GM21717 (cell line): ENCODE results near the gene SPRED2.
A peak's percentile ranks its signal among the peaks of the same experiment; 100 is the strongest.

Experiments
- ATAC-seq: cut with Tn5 transposase; IDR thresholded peaks from one replicate; pipeline ENCODE4 v1.9.1; 2021; ENCODE audit warnings: mild to moderate bottlenecking, moderate library complexity; ENCODE audit not compliant: unreplicated experiment

Gene SPRED2, protein sequence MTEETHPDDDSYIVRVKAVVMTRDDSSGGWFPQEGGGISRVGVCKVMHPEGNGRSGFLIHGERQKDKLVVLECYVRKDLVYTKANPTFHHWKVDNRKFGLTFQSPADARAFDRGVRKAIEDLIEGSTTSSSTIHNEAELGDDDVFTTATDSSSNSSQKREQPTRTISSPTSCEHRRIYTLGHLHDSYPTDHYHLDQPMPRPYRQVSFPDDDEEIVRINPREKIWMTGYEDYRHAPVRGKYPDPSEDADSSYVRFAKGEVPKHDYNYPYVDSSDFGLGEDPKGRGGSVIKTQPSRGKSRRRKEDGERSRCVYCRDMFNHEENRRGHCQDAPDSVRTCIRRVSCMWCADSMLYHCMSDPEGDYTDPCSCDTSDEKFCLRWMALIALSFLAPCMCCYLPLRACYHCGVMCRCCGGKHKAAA

DNA sequence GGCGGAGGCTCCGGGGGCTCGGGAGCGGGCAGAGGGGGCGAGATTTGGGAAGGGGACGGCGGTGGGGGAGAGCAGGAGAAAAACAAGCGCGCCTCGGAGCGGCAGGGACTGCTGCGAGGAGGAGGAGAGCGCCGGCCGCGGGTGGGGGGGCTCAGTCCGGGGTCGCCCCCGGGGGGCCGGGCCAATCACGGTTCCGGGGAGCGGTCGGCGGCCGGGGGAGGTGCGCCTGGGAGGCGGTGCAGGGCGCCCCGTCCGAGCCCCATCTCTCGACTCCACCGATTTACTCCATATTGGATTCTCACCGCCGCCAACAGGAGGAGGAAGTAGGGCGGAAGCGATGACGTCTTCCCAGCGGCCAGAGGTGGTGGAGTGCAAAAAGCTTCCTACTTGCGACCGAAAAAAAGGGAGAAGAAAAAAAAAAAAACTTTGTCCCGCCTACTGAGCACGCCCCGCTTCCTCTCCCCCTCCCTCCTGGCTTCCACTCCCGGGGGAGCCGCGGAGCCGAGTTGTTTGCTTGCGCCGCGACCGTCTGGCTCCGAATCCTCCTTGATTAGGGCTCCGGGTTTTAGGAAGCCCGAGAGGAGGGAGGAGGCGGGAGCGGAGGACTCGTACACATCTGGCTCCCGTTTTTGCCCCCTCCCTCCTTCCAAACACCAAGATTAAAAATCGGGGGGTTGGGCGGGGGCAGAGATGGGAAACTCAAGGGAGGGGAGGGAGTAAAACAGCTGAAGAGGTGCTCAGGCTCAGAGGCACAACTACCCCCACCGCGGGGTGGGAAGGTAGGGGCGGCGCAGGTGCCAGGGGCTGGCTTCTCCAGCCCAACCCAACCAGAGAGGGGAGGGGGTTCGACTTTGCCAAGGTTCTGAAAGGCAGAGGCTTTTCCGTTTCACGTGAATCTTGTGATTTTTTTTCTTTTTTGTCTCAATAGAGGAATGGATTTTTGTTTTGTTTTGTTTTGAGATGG, at the start of gene SPRED2:
Gene SPRED2 (minus strand): TSS at position 373 of the 964 bp plus-strand sequence. CDS start 612 bp downstream, outside the sequence.
- ATAC-seq, result peak; percentile 33

DNA sequence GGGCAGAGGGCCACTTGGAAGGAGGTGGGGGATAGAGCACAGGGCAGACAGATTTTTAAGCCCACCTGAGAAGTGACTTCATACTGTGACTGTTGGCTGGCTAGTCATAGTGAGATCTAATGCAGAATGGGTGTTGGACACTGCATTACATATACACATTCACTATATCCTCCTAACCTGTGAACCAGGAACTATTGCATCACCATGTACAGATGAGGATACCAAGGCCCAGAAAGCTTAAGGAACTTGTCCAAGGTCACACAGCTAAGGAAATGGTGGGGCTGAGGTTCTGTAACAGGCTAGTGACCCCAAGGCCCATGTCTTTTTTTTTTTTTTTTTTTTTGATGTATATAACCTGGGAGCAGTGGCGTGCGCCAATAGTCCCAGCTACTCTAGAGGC, 49.6 kb upstream of the SPRED2 start:
- no peak for ATAC-seq

DNA sequence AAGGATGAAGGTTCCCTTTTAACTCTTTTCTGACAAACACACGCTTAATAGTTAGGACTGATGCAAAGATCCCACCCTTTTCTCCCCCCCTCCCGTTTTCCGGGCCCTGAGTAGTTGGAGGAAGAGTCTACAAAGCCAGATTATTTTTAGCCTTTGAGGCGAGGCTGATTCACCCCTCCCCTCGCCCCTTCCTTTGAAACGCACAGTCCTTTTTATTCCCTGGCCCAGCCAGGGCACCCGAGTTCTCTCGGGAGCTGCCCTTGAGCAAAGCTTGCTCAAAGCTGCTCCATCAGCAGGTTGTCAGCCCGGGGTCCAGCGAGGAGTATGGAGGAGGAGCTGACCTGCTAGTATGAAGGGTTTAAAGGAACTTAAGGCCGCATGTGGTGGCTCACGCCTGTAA, 47.1 kb upstream of the SPRED2 start:
- ATAC-seq, result no peak

DNA sequence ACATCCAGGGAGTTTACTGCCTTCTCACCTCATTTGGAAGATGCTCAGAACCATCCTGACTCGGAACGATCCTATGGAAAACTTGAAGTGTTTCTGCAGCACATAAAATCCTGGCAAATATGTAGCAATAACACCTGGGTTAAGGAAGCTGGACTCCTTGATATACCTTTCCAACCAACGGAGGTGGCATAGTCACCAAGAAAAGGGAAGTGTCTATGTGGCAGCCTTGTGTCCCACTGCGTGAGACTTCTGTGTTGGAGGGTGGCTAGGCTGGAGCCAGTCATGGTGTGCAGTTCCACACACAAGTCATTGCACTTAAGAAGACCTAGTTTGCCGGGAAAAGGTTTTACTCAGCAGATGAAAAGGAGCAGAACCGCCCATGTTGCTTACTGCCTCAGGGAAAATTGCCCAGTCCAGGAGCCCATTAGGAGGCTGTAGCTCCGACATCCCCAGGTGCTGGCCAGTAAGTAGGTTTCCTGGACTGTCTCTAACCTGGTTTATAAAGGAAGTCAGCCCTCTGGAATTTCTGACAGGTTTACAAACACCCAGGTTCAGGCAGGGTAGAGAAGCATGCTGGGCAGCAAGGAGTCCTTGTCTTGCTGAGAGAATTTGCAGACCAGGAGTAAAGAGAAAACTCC, 46.2 kb upstream of the SPRED2 start:
- no peak for ATAC-seq

DNA sequence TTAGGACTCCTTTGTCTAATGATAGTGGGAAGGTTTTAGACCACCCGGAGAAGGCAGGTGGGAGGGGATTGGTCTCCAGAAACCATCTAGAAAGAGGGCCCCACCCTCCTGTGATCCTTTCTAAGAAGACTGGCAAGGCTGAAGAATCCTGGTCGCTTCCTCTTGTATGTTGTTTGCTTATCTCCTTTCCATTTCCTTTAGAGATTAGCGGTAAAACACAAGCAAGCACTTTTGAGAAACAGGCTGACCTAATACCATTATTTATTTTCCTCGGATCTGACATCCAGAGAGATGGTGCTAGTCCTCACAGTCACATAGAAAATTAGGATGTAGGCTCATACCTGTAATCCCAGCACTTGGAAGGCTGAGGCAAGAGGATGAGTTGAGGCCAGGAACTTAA, 45.2 kb upstream of the SPRED2 start:
- no peak for ATAC-seq

DNA sequence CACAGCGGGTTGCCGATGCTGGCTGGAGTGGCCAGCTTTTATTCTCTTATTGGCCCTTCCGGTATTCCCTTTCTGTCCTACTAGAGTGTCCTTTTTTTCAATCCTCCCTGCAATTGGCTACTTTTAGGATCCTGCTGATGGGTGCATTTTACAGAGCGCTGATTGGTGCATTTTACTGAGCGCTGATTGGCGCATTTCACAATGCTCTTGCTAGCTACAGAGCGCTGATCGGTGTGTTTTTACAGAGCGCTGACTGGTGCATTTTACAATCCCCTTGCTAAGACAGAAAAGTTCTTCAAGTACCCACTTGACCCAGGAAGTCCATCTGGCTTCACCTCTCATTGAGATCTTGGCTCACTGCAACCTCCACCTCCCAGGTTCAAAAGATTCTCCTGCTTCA, 44.4 kb upstream of the SPRED2 start:
- ATAC-seq, result no peak

DNA sequence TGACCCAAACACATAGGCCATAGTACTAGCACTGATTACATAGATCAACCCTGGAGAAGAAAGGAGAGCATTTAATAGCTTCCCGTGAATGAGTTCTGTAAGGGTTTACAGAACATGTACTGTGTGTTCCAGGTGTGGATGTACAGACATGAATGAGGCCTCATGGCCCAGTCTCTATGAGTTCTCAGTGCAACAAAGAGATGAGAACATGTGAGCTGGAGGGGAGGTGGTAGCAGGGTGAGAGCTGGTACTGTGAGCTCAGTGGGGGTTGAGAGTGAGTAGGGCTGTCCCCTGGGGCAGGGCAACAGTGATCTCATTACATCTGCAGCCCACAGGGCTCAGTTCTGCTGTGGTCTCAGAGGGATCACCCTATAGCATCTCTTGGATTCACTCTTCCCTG, 42.6 kb upstream of the SPRED2 start:
- no peak for ATAC-seq

DNA sequence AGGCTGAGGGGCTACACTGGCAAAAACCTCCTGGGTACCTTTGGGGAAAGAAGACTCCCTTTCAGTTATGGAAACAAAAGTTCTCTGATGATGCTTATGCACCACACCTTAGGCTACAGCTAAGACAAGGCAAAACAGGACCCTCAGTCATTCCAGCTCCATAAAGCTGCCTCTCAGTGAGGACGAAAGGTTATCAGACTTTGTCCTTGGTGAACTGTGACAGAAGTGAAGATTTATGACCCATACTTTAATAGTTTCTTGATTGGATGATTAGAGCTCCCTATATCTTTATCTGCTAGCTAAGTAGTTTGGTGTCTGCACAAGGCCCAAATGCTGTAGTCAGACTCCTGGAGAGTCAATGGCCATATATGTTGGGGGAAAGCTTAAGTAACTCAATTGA, 40.6 kb upstream of the SPRED2 start:
- ATAC-seq, result no peak

DNA sequence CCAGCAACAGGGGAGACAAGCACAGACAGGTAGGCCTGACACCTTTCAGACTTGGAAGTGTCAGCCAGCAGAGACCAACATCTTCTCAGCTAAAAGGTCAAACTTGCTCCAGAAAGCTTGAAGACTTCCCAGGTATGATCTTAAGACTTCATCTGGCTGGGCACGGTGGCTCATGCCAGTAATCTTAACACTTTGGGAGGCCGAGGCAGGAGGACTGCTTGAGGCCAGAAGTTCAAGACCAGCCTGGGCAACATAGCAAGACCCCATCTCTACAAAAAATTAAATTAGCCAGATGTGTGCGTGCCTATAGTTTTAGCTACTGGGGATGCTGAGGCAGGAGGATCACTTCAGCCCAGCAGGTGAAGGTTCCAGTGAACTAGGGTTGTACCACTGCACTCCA, 39.0 kb upstream of the SPRED2 start:
- no peak for ATAC-seq

DNA sequence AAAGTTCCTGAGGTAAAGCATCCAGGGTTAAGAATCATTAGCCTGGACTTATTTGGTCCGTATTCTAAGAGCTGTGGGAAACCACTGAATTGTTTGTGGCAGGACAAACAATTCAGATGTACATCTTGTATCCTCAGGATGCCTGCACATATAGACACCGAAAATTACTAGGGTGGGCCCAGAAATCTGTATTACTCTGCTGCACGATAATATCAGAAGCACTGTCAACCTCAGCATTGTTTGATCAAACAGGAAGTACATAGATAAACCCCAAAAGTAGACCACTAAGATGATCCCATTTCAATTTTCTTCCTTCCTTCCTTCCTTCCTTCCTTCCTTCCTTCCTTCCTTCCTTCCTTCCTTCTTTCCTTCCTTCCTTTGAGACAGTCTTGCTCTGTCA, 34.2 kb upstream of the SPRED2 start:
- ATAC-seq, result no peak

DNA sequence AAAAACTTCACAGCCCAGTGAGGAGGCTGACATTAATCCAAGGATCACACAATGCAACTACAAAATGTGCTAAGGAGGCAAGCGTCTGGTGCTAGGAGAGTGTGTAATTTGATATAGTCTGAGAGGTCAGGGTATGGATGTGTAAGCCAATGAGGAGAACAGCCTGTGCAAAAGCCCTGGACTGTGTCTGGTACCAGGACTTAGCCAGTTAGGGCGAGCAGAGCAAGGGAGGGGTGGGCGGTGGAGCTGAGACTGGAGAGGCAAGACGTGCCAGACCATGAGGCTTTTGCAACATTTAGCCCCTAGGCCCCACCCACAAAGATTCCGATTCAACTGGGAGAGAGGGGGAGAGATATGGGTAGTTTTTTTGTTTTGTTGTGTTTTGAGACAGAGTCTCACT, 33.5 kb upstream of the SPRED2 start:
- no peak for ATAC-seq

DNA sequence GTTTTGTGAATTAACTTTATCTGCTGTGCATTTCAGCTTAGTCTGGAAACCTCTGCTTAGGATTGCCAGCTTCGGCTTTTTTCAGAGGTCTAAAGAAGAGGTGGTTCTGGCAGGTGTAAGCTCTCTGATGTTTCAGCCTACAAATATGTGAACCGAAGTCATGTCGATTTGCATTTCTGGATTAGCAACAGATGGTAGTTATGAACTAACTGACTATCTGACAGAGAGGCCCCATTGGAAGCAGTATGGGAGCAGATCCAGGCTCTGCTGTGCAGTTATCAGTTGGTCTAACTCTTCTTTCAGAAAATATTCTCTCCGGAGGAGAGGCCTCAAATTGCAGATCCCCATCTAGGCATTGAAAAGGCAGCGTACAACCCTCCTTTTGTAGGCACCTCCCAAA, 32.7 kb upstream of the SPRED2 start:
- no peak for ATAC-seq

DNA sequence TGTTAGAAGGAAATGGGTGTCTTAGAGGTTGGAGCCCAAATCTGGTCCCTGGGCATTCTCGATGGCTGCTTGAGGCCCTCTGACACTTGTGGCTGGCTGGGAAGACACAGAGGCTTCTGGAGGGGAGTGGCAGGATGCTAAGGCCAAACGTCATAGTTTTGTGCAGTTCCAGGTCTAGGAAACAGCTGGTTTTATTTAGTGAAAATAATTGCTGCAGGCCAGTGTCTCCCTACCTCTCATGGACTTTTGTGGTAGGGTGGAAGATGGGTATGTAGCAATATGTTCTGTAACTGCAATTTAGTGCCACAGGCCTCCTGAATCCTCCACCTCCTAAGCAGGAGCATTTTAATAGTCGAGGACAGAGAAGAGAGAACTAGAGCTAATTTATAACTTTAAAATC, 32.2 kb upstream of the SPRED2 start:
- ATAC-seq, result no peak

DNA sequence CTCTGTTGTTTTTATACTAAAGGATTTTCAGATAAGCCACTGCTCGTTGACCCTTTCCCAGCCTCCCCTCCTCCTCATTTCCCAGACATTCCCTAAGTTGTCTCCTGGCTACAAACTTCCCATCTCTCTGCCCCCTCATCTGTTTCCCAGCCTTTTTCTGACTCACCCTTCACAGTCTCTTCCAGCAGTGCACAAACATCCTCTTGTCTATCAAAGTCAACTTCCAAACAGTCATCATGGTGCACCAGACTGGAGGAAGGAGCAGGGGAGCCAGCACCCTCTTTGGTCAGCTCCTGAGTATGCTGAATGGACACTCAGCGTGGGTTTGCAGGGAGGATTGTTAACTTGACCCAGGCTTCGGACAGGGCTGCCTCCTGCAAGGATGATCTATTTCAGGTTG, 26.6 kb upstream of the SPRED2 start:
- ATAC-seq, result no peak

DNA sequence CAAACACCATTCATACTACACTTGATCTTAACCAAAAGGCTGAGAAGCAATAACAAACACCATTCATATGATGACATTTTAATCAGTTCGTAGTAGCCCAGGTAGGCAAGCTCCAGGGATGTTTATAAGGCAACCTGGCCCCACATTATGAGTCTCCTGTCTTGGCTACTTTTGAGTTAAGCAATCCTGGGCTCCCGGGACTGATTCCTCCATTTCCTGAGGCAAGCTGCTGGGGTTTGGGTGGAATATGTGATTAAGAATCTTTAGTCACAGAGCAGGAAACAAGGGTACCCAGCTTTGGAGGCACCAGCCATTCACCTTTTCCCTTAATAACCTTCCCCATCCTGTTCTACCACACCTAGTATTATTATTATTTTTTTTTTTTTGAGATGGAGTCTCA, 24.5 kb upstream of the SPRED2 start:
- no peak for ATAC-seq

DNA sequence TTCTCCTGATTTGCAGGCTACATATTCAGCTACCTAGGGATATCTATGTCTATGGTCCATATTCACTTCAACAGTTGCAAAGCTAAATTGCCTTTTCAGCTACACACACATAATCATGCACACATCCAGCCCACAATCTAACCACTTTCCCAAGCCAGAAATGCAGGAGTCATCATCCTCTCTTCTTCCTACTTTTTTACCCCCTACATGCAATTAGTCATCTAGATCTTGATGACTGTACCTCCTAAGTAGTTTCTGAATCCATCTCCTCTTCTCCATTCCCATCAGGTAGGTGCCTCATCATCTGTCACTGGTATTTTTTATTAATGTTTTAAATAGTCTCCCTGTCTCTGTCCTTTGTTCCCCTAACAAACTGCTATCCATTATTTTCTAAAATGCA, 23.7 kb upstream of the SPRED2 start:
- no peak for ATAC-seq

DNA sequence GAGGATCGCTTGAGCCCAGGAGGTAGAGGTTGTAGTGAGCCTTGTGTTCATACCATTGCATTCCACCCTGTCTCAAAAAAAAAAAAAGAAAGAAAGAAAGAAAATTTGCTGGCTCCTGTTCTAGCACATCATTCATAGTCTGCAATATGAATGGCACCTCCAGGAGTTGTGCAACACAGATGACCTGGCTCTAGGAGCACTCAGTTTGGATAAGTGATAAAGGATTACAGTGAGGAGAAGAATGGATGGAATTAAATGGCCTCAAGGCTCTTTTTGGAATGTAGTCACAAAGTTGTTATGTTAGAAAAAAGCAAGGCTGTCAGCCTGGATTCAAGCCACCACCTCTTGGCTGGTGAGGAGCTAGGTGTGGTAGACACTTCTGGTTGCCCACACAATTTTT, 21.5 kb upstream of the SPRED2 start:
- no peak for ATAC-seq

DNA sequence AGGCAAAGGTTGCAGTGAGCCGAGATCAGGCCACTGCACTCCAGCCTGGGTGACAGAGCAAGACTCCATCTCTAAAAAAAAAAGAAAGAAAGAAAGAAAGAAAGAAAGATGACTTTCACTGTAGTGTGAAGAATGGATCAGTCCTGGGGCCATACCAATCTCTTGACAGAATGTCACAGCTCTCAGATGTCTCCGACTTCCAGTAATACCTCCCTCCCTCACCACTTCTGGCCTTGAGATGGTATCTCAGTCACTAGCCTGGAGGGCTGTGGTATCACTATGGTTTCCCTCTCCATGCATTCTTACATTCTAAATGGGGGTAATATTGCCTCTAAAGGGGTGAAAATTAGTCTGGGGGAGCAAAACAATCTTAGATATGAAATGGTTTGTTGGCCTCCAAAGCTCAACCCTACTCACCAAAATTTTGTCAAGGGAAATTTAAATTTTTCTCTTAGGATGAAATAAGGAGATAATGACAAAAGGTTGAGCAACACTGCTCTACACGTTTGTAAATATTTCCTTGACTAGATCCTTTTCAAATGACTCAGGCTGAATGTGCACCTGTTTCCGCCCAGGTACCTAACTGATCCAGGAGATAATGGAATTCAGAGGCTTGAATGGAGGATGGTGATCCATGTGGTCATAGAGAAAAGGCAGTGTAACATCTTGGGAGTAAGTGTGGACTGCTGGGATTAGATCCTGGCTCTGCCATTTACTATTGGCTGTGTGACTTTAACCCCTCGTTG, 19.9 kb upstream of the SPRED2 start:
- no peak for ATAC-seq

DNA sequence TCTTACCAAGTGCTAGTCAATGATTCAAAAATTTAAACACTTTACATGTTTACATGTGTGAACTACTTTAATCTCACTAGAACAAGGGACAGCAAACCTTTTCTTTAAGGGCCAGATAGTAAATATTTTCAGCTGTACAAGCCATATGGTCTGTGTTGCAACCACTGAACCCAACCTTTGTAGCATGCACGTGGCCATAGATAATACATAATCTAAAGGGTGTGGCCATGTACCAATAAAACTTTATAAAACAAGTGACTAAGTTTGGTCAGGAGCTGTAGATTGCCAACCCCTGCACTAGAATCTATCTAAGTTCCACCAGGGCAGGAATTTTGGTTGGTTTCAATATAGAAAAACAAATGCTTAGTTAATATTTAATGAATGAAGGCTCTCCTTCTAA, 18.4 kb upstream of the SPRED2 start:
- ATAC-seq, result no peak

DNA sequence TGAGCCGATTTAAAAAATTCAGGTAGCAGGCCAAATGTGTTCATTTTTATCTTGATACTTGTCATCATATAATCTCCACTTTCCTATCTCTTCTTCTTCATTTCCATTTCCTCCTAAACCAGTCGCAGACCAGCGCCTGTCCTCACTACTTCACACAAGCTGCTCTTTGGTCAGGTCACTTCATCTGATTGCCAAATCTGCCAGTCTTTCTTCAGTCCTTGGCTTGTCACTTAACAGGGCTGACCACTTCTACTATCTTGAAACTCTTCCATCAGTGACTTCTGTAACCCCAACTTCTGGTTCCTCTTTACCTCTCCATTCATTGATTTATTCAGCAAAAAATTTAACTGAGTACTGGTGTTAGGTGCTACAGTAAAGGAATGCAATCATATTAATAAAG, 18.0 kb upstream of the SPRED2 start:
- no peak for ATAC-seq
